ENCODE results near the gene TENT4B.
A peak's percentile ranks its signal among the peaks of the same experiment; 100 is the strongest.

Gene TENT4B

DNA sequence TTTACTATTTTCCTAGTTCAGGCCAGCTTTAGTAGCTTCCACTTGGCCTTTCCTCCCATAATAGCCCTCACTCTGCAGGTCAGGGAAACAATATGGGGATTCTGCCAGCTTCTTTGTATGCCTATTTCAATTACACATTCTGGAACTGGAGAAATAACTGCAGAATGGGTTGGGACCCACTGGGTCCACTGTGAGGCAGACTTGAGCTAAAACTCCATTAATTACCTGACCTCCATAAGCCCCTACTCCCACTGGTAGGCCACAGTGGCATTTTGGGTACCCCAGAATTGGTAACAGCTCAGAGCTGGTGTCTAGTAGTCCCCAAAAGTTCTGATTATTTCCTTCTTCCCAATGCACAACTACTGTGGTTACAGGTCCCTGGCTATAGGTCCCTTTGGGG lies 16.7 kb upstream of the TENT4B start:
- Histone ChIP-seq H3K27ac (ENCODE audit: low read depth, low read length) (no peak overlapping the region), H3K4me1 (ENCODE audit: insufficient read depth, low read length) (no peaks in the 10 kb centered on the region), H3K9me3 (ENCODE audit: insufficient read depth, low read depth, low read length) (no peaks in the 10 kb centered on the region), H3K27me3 (ENCODE audit: insufficient read depth, low read length) (no peaks in the 10 kb centered on the region), H3K4me3 (ENCODE audit: low read length) (no peak overlapping the region), H3K36me3 (ENCODE audit: insufficient read depth, low read length) (no peaks in the 10 kb centered on the region), H3K9ac (ENCODE audit: low read depth, low read length) (no peak overlapping the region)

DNA sequence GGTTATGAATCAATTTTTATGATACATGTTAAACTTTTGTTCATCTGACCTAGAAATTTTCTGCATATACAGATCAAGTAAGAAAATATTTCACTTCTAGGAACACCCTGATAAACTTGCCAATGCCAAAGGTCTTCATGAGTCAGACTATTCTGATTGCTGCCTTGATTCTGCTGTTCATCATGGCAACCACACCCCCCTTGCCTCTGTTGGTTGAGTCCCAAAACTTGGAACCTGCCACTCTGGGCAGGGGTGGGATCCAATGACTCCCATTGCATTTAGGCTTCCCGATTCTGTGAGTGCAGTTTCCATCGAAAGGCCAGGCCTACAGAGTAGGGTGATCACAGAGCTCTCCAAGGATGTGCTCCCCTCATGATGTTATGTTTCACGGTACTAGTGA lies 15.8 kb upstream of the TENT4B start:
- Histone ChIP-seq H3K9me3 (ENCODE audit: insufficient read depth, low read depth, low read length) (no peaks in the 10 kb centered on the region), H3K27me3 (ENCODE audit: insufficient read depth, low read length) (no peaks in the 10 kb centered on the region), H3K27ac (ENCODE audit: low read depth, low read length) (no peak overlapping the region), H3K36me3 (ENCODE audit: insufficient read depth, low read length) (no peaks in the 10 kb centered on the region), H3K4me3 (ENCODE audit: low read length) (no peak overlapping the region), H3K4me1 (ENCODE audit: insufficient read depth, low read length) (no peaks in the 10 kb centered on the region), H3K9ac (ENCODE audit: low read depth, low read length) (no peak overlapping the region)
- 97% methylated on average over 3 of the region's 3 CpGs for WGBS

DNA sequence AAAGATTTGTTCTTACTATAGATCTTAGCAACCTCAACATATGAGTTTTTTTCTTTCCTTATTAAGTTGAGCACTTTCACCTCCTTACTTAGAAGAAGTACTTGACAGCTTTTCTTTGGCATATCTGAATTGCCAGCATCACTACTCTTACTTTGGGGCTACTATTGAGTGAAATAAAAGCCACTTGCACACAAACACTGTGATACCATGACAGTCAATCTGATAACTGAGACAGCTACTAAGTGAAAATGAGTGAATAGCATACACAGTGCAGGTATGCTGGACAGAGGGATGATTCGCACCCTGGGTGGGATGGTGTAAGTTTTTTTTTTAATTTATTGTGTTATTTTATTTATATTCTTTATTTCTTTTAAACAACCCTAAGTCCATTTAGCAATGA lies 13.5 kb upstream of the TENT4B start:
- WGBS = 100% methylated on average over 1 of the region's 1 CpG

GRCh38 chr16:50144211-50144610 lies 8.9 kb upstream of the TENT4B start:
- Histone ChIP-seq H3K27ac (ENCODE audit: low read depth, low read length) (no peak overlapping the region), H3K9ac (ENCODE audit: low read depth, low read length) (no peak overlapping the region), H3K4me3 (ENCODE audit: low read length) (no peak overlapping the region), H3K36me3 (ENCODE audit: insufficient read depth, low read length) (no peaks in the 10 kb centered on the region), H3K4me1 (ENCODE audit: insufficient read depth, low read length) (no peaks in the 10 kb centered on the region), H3K9me3 (ENCODE audit: insufficient read depth, low read depth, low read length) (no peaks in the 10 kb centered on the region), H3K27me3 (ENCODE audit: insufficient read depth, low read length) (no peaks in the 10 kb centered on the region)
- WGBS = 85% methylated on average over 2 of the region's 2 CpGs

More for the DNA sequence above, 13.5 kb upstream of the TENT4B start:
- Histone ChIP-seq H3K9ac (ENCODE audit: low read depth, low read length) (no peak overlapping the region), H3K27ac (ENCODE audit: low read depth, low read length) (no peak overlapping the region), H3K4me1 (ENCODE audit: insufficient read depth, low read length) (no peaks in the 10 kb centered on the region), H3K4me3 (ENCODE audit: low read length) (no peak overlapping the region), H3K36me3 (ENCODE audit: insufficient read depth, low read length) (no peaks in the 10 kb centered on the region), H3K9me3 (ENCODE audit: insufficient read depth, low read depth, low read length) (no peaks in the 10 kb centered on the region), H3K27me3 (ENCODE audit: insufficient read depth, low read length) (no peaks in the 10 kb centered on the region)

DNA sequence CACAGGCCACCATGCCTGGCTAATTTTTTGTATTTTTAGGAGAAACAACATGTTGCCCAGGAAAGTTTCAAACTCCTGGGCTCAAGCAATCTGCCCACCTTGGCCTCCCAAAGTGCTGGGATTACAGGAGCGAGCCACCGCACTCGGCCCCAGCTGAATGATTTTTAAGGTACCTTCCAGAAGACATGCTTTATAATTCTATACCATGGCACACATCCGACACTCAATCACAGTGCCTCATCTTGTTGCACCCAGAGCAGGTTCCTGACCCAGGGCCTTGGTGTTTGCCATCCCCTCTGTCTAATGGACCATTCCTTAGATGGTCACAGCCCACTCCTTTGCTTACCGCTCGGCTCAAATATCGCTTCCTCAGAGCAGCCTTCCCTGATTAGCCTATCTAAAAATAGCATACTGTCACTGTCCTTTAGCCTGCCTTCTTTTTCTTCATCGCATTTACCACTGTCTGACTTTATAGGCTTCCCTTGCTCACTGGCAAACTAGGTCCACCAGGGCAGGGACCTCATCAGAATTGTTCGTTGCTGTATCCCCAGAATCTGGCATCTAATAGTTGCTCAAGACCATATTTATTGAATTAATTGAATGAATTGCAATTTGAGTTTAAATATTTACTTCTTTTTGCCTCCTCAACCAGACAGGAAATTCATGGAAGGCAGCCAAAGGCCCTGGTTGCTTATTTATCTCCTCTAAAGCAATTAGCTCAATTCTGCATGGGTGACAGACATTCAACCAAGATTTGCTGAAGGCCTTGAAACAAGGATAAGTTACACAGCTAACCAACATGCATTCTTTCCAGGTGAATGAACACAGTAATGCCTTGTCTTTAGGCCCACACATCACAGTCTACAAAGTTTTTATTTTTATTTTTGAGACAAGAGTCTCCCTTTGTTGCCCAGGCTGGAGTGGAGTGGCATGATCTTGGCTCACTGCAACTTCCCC lies 6.3 kb upstream of the TENT4B start:
- no peaks in the 10 kb centered on the region for H3K36me3 ChIP-seq (ENCODE audit: insufficient read depth, low read length)
- no peaks in the 10 kb centered on the region for H3K4me1 ChIP-seq (ENCODE audit: insufficient read depth, low read length)
- no peak overlapping the region for H3K4me3 ChIP-seq (ENCODE audit: low read length)
- H3K9ac ChIP-seq (ENCODE audit: low read depth, low read length) = no peak overlapping the region
- H3K9me3 ChIP-seq (ENCODE audit: insufficient read depth, low read depth, low read length) = no peaks in the 10 kb centered on the region
- H3K27ac ChIP-seq (ENCODE audit: low read depth, low read length) = no peak overlapping the region
- WGBS = 90% methylated on average over 9 of the region's 9 CpGs
- H3K27me3 ChIP-seq (ENCODE audit: insufficient read depth, low read length) = peaks cover 5% of the 10 kb centered on the region; the same call in 1 of the 2 replicates

DNA sequence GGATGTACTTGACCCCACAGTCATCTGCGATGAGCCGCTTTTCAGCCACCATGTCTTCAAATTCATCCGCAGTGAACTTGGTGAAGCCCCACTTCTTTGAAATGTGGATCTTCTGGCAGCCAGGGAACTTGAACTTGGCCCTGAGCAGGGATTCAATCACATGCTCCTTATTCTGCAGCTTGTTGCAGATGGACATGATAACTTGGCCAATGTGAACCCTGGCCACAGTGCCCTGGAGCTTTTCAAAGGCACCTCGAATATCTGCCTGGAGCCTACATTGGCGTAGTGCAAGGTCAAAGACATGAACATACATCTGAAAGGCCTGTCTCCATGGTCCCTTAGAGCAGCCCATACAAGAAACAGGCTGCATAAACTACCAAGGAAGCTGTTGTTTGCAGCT lies 1.8 kb upstream of the TENT4B start:
- Histone ChIP-seq H3K4me1 (ENCODE audit: insufficient read depth, low read length) (peaks cover 14% of the 10 kb centered on the region), H3K9ac (ENCODE audit: low read depth, low read length) (no peak overlapping the region)
- WGBS = 95% methylated on average over 5 of the region's 5 CpGs

GRCh38 chr16:50151756-50152155 lies 1.4 kb upstream of the TENT4B start:
- Histone ChIP-seq H3K4me1 (ENCODE audit: insufficient read depth, low read length) (peaks cover 14% of the 10 kb centered on the region), H3K36me3 (ENCODE audit: insufficient read depth, low read length) (no peaks in the 10 kb centered on the region), H3K9me3 (ENCODE audit: insufficient read depth, low read depth, low read length) (no peaks in the 10 kb centered on the region), H3K9ac (ENCODE audit: low read depth, low read length) (no peak overlapping the region), H3K27ac (ENCODE audit: low read depth, low read length) (no peak overlapping the region), H3K4me3 (ENCODE audit: low read length) (peak overlapping the region; percentile 84), H3K27me3 (ENCODE audit: insufficient read depth, low read length) (peaks cover 6% of the 10 kb centered on the region; the same call in 1 of the 2 replicates)
- WGBS = 95% methylated on average over 11 of the region's 11 CpGs

More for the DNA sequence above, 1.8 kb upstream of the TENT4B start:
- H3K27me3 ChIP-seq (ENCODE audit: insufficient read depth, low read length) = peaks cover 6% of the 10 kb centered on the region; the same call in 1 of the 2 replicates
- no peaks in the 10 kb centered on the region for H3K36me3 ChIP-seq (ENCODE audit: insufficient read depth, low read length)
- no peaks in the 10 kb centered on the region for H3K9me3 ChIP-seq (ENCODE audit: insufficient read depth, low read depth, low read length)
- H3K27ac ChIP-seq (ENCODE audit: low read depth, low read length) = no peak overlapping the region
- no peak overlapping the region for H3K4me3 ChIP-seq (ENCODE audit: low read length)

DNA sequence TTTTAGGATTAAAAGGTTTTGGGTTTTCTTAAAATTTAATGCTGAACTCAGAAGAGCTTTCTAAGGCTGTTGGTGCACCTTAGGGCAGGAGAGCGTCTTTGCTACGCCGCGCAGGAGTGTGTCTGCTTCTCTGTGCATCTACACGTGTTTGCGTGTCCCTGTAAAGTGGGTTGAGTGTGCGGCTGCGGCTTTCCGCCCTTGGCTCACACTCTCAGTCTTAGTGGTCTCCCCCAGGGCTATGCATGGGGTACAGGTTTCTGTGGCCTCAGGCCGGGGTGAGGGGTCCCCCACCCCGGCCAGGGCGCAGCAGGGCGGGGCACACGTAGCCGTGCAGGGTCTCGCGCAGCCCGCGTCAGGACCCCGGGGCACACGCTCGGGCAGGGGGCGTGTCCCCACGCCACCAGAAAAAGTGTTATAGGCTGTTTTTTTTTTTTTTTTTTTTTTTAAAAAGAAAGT lies 727 bp upstream of the TENT4B start:
- H3K4me1 ChIP-seq (ENCODE audit: insufficient read depth, low read length) = peaks cover 14% of the 10 kb centered on the region
- WGBS = 3% methylated on average over 24 of the region's 24 CpGs

DNA sequence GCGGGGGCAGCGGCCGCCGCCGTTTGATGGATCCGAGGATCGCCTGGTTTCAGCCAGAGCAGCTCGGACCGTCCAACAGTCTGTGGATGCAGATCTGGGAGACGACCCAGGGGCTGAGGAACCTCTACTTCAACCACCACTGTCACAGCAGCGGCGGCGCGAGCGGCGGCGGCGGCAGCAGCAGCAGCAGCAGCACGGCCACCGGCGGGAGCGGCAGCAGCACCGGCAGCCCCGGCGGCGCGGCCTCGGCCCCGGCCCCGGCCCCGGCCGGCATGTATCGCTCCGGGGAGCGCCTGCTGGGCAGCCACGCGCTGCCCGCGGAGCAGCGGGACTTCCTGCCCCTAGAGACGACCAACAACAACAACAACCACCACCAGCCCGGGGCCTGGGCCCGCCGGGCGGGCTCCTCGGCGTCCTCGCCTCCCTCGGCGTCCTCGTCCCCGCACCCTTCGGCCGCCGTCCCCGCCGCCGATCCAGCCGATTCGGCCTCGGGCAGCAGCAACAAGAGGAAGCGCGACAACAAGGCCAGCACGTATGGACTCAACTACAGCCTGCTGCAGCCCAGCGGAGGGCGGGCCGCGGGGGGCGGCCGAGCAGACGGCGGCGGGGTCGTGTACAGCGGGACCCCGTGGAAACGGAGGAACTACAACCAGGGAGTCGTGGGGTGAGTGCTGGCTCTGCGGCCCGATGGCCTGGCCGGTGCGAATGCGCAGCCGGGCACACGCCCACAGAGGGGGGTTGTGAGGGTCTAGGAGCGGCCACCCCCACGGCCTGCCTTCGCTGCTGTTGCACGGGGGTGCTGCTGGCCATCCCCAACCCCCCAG lies 702 bp downstream of the TENT4B start:
- Histone ChIP-seq H3K9ac (ENCODE audit: low read depth, low read length) (peak overlapping the region; percentile 75), H3K4me1 (ENCODE audit: insufficient read depth, low read length) (peaks cover 14% of the 10 kb centered on the region), H3K36me3 (ENCODE audit: insufficient read depth, low read length) (no peaks in the 10 kb centered on the region), H3K27ac (ENCODE audit: low read depth, low read length) (no peak overlapping the region), H3K9me3 (ENCODE audit: insufficient read depth, low read depth, low read length) (no peaks in the 10 kb centered on the region), H3K27me3 (ENCODE audit: insufficient read depth, low read length) (peaks cover 6% of the 10 kb centered on the region; the same call in 1 of the 2 replicates), H3K4me3 (ENCODE audit: low read length) (peak overlapping the region; percentile 79)
- WGBS = under 1% methylated on average over 89 of the region's 89 CpGs

More for the DNA sequence above, 727 bp upstream of the TENT4B start:
- Histone ChIP-seq H3K9ac (ENCODE audit: low read depth, low read length) (peak overlapping the region; percentile 97), H3K4me3 (ENCODE audit: low read length) (peak overlapping the region; percentile 84), H3K36me3 (ENCODE audit: insufficient read depth, low read length) (no peaks in the 10 kb centered on the region), H3K27ac (ENCODE audit: low read depth, low read length) (peak overlapping the region; percentile 93), H3K27me3 (ENCODE audit: insufficient read depth, low read length) (peaks cover 6% of the 10 kb centered on the region; the same call in 1 of the 2 replicates), H3K9me3 (ENCODE audit: insufficient read depth, low read depth, low read length) (no peaks in the 10 kb centered on the region)

DNA sequence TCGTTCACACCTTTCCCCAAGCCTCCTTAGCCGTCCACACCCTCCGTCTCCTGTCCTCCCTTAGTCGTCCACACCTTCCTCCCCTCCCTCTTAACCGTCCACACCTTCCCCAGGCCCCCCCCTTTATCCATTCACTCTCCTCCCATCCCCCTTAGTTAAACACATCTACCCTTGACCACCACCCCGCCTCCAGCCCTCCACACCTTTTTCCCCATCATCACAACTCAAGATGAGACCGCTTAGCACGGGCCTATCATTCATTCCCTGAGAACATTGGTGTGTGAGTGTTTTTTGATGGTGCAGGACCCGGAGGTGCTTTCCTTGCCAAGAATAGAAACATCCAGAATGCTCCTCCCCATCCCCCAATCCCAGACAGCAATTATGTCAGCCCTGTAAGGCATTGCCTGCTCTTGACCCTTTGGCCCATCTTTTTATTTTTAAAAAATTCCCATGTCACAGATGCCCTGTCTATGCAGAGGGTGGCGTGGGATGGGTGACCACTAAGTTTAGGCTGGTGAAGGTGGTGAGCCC lies 1.4 kb downstream of the TENT4B start:
- 14% methylated on average over 9 of the region's 10 CpGs for WGBS
- H3K9ac ChIP-seq (ENCODE audit: low read depth, low read length) = peak overlapping the region; percentile 75
- peaks cover 6% of the 10 kb centered on the region; the same call in 1 of the 2 replicates for H3K27me3 ChIP-seq (ENCODE audit: insufficient read depth, low read length)
- no peak overlapping the region for H3K27ac ChIP-seq (ENCODE audit: low read depth, low read length)
- H3K4me3 ChIP-seq (ENCODE audit: low read length) = peak overlapping the region; percentile 79
- peaks cover 14% of the 10 kb centered on the region for H3K4me1 ChIP-seq (ENCODE audit: insufficient read depth, low read length)
- H3K36me3 ChIP-seq (ENCODE audit: insufficient read depth, low read length) = no peaks in the 10 kb centered on the region
- no peaks in the 10 kb centered on the region for H3K9me3 ChIP-seq (ENCODE audit: insufficient read depth, low read depth, low read length)

All from HUES64 (cell line).